H1 (cell line): ENCODE measurements around the gene CHI3L2. TPM values are rescaled to one million over a fixed set of nuclear protein-coding genes. Genes with fewer than 3 reads are reported as not detected.

Experiments used
- CTCF ChIA-PET: fragments of 300-600 bp; sonication (Branson Sonifier 250); formaldehyde crosslinking; loops from one replicate; lab custom pipeline; 2021; ENCODE audit not compliant: partially characterized antibody; lab: Charles Lee
- POLR2A ChIA-PET: fragments of 300-600 bp; sonication (Branson Sonifier 250); formaldehyde crosslinking; loops from one replicate; lab custom pipeline; 2021; ENCODE audit warnings: inconsistent platforms; ENCODE audit not compliant: partially characterized antibody; lab: Charles Lee
- DNase-seq, 2 experiments: peaks; one replicate each; pipeline versions ENCODE4 v3.0.0 to v3.0.0-alpha.2; 2010 to 2022; ENCODE audit warnings: low spot score in 2 of 2, low read depth in 1 of 2, mixed read lengths in 1 of 2
- FAIRE-seq: peaks from 2 replicates; lab custom pipeline; 2011; peaks lifted over from hg19 to GRCh38; lab: Jason Lieb, UNC
- H2AFZ ChIP-seq: 2 replicates; pipeline ENCODE4 v1.8.1; 2012; ENCODE audit warnings: low read length, inconsistent platforms
- H2AK5ac ChIP-seq: 2 replicates; pipeline ENCODE4 v1.6.1; 2013; ENCODE audit warnings: low read depth, low read length
- H2BK120ac ChIP-seq: replicated peaks from 2 replicates; pipeline ENCODE3; 2013; ENCODE audit warnings: low read depth, low read length, inconsistent platforms
- H2BK12ac ChIP-seq: 2 replicates; pipeline ENCODE4 v1.6.1; 2013; ENCODE audit warnings: low read depth, low read length
- H2BK15ac ChIP-seq: 2 replicates; pipeline ENCODE4 v1.6.1; 2013; ENCODE audit warnings: low read length
- H2BK20ac ChIP-seq: 2 replicates; pipeline ENCODE4 v1.6.1; 2013; ENCODE audit warnings: low read length
- H2BK5ac ChIP-seq: 2 replicates; pipeline ENCODE4 v1.6.1; 2013; ENCODE audit warnings: low read depth, low read length
- H3K14ac ChIP-seq: 2 replicates; pipeline ENCODE4 v1.6.1; 2013; ENCODE audit warnings: inconsistent platforms; ENCODE audit not compliant: insufficient read length
- H3K18ac ChIP-seq: 2 replicates; pipeline ENCODE4 v1.6.1; 2013; ENCODE audit warnings: low read length; ENCODE audit errors: extremely low read depth
- H3K23ac ChIP-seq: 2 replicates; pipeline ENCODE4 v1.6.1; 2013; ENCODE audit warnings: inconsistent platforms; ENCODE audit not compliant: insufficient read length
- H3K23me2 ChIP-seq: 2 replicates; pipeline ENCODE4 v1.6.1; 2013; ENCODE audit warnings: low read depth, low read length
- H3K27ac ChIP-seq: 2 replicates; pipeline ENCODE4 v1.6.1; 2011; ENCODE audit warnings: low read depth, low read length, inconsistent platforms
- H3K27me3 ChIP-seq, 4 experiments: replicated peaks in 1 of 4; 1 replicate in 1 of 4; 2 replicates in 3 of 4; pipeline versions ENCODE4 v1.6.1 to v1.8.1; 2011 to 2013; ENCODE audit warnings: low read length in 3 of 4, mild to moderate bottlenecking in 3 of 4, inconsistent platforms in 2 of 4, mixed read lengths in 2 of 4, moderate library complexity in 1 of 4; ENCODE audit not compliant: control insufficient read depth in 3 of 4, insufficient read depth in 3 of 4; ENCODE audit errors: extremely low read depth in 1 of 4
- H3K36me3 ChIP-seq, 4 experiments: 2 replicates each; pipeline versions ENCODE4 v1.6.1 to v1.8.1; 2011 to 2013; ENCODE audit warnings: mild to moderate bottlenecking in 4 of 4, low read length in 3 of 4, moderate library complexity in 2 of 4, control low read depth in 1 of 4, inconsistent platforms in 1 of 4; ENCODE audit not compliant: insufficient read depth in 4 of 4, control insufficient read depth in 2 of 4
- H3K4ac ChIP-seq: replicated peaks from 2 replicates; pipeline ENCODE3; 2013; ENCODE audit warnings: low read length, low read depth, mixed read lengths, inconsistent platforms; ENCODE audit not compliant: insufficient read length
- H3K4me1 ChIP-seq, 4 experiments: replicated peaks in 1 of 4; 1 replicate in 1 of 4; 2 replicates in 3 of 4; pipeline versions ENCODE4 v1.6.1 to v1.8.1; 2011 to 2013; ENCODE audit warnings: low read length in 3 of 4, inconsistent platforms in 2 of 4, mixed read lengths in 1 of 4; ENCODE audit not compliant: insufficient read depth in 4 of 4, control insufficient read depth in 3 of 4
- H3K4me2 ChIP-seq, 2 experiments: 2 replicates each; pipeline versions ENCODE4 v1.6.1 to v1.8.1; 2011 to 2013; ENCODE audit warnings: low read depth in 2 of 2, low read length in 2 of 2, control low read depth in 1 of 2, inconsistent platforms in 1 of 2, mild to moderate bottlenecking in 1 of 2; ENCODE audit not compliant: insufficient read depth in 1 of 2
- H3K4me3 ChIP-seq, 4 experiments: fragments of 200-600, 300-600 bp in 1 of 4; sonication (generic), shearing (Covaris generic), sonication (Bioruptor Twin) in 1 of 4; 2 replicates each; pipeline versions ENCODE4 v1.5.1 to v1.8.1; 2011 to 2016; ENCODE audit warnings: low read length in 4 of 4, low read depth in 3 of 4, control low read depth in 2 of 4, inconsistent platforms in 2 of 4, mild to moderate bottlenecking in 2 of 4, mixed read lengths in 1 of 4, moderate library complexity in 1 of 4; ENCODE audit not compliant: insufficient read depth in 2 of 4; ENCODE audit errors: extremely low read depth in 1 of 4
- H3K56ac ChIP-seq: replicated peaks from 2 replicates; pipeline ENCODE3; 2013; ENCODE audit warnings: low read depth, mild to moderate bottlenecking, mixed read lengths, low read length, inconsistent platforms; ENCODE audit not compliant: insufficient read length
- H3K79me1 ChIP-seq: 2 replicates; pipeline ENCODE4 v1.6.1; 2013; ENCODE audit warnings: low read depth, low read length, control low read depth
- H3K79me2 ChIP-seq, 2 experiments: 2 replicates each; pipeline versions ENCODE4 v1.6.1 to v1.8.1; 2012 to 2013; ENCODE audit warnings: low read length in 2 of 2, mild to moderate bottlenecking in 2 of 2, inconsistent platforms in 1 of 2; ENCODE audit not compliant: insufficient read depth in 2 of 2, control insufficient read depth in 1 of 2
- H3K9ac ChIP-seq, 4 experiments: replicated peaks in 1 of 4; 1 replicate in 1 of 4; 2 replicates in 3 of 4; pipeline versions ENCODE4 v1.6.1 to v1.8.1; 2011 to 2013; ENCODE audit warnings: low read depth in 3 of 4, low read length in 3 of 4, control low read depth in 2 of 4, mild to moderate bottlenecking in 2 of 4, moderate library complexity in 2 of 4, inconsistent platforms in 1 of 4; ENCODE audit errors: extremely low read depth in 1 of 4
- H3K9me3 ChIP-seq, 2 experiments: 2 replicates each; pipeline versions ENCODE4 v1.6.1 to v1.8.1; 2012 to 2013; ENCODE audit warnings: mild to moderate bottlenecking in 2 of 2, moderate library complexity in 2 of 2, control low read depth in 1 of 2, inconsistent platforms in 1 of 2, low read depth in 1 of 2, low read length in 1 of 2, mixed read lengths in 1 of 2; ENCODE audit not compliant: insufficient read depth in 2 of 2
- H4K20me1 ChIP-seq, 2 experiments: replicated peaks in 1 of 2; 2 replicates each; pipeline versions ENCODE3 to v1.8.1; 2011 to 2013; ENCODE audit warnings: inconsistent platforms in 2 of 2, low read length in 2 of 2, mild to moderate bottlenecking in 1 of 2; ENCODE audit not compliant: insufficient read depth in 2 of 2, control insufficient read depth in 1 of 2
- H4K5ac ChIP-seq: 2 replicates; pipeline ENCODE4 v1.6.1; 2013; ENCODE audit warnings: low read length, low read depth, mixed read lengths, inconsistent platforms; ENCODE audit not compliant: insufficient read length
- H4K8ac ChIP-seq: 2 replicates; pipeline ENCODE4 v1.8.0; 2013; ENCODE audit warnings: mild to moderate bottlenecking, moderate library complexity, low read length, inconsistent platforms; ENCODE audit not compliant: insufficient read depth; ENCODE audit errors: extremely low read depth
- H4K91ac ChIP-seq: replicated peaks from 2 replicates; pipeline ENCODE3; 2013; ENCODE audit warnings: low read length, mixed read lengths, inconsistent platforms; ENCODE audit not compliant: insufficient read length
- ASH2L ChIP-seq: fragments of 200-600, 300-600 bp; sonication (generic); IDR thresholded peaks from one replicate; pipeline ENCODE4 v1.7.1; 2017; ENCODE audit warnings: low read length
- ATF2 ChIP-seq: IDR thresholded peaks from 2 replicates; pipeline ENCODE4 v1.6.1; 2012; ENCODE audit warnings: low read length, inconsistent platforms
- WGBS, 2 experiments: shearing (Covaris generic) in 1 of 2; methylation state at CpG; one replicate each; pipeline versions ENCODE4 v1.1.6 to v1.1.7; 2013 to 2015; ENCODE audit warnings: low lambda C conversion rate in 2 of 2, mixed read lengths in 2 of 2, inconsistent platforms in 1 of 2, low coverage in 1 of 2, missing lambda C conversion rate in 1 of 2; ENCODE audit not compliant: insufficient replicate concordance in 2 of 2, insufficient coverage in 1 of 2, insufficient read length in 1 of 2; ENCODE audit errors: extremely low coverage in 1 of 2, missing lambda C conversion rate in 1 of 2; 5-methylcytosine and 5-hydroxymethylcytosine counted together
- polyA plus RNA-seq, 7 experiments: library from polyadenylated mRNA; depleted of rRNA in 3 of 7; stranded (reverse) in 5 of 7; unstranded in 2 of 7; fragments of >200 nt in 5 of 7; fragments of 200-250 nt in 2 of 7; gene quantifications; 1 replicate in 5 of 7; 2 replicates in 1 of 7; 4 replicates in 1 of 7; pipeline versions ENCODE4 v1.2.1 to v1.2.3, GENCODE V29; 2011 to 2013; ENCODE audit warnings: missing spikeins in 2 of 7, mixed read lengths in 2 of 7
- total RNA-seq: library from RNA; stranded (reverse); fragmentation: NEBNext Ultra II Directional; extraction: Animal tissue kit (Norgen Biotek cat#: 25700); gene quantifications from 2 replicates; pipeline ENCODE4 v1.2.1, GENCODE V29; 2021

The CHI3L2 gene
- total and polyA plus RNA-seq, 2 of the 8 experiments (the other 6 are each of a cell fraction or from before 2014, with no cell fraction given): not detected

DNA sequence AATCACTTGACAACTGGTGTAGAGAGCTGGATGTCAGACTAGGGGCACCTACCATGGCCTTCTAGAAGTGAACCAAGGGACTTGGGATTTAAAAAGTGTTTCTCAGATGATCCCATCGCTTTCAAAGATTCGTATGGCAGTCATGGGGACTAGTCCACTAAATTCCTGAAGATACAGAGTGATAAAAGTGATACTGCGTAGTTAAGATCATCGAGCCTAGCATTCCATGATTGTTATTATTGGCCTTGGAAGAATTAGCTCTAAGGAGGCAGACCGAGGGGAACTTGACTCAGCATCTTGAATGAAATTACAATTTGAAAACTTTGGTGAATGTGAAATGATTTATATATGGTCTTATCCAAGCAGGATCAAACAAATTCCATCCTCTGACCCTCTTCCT is 61.9 kb downstream of the CHI3L2 start:
- H2BK15ac ChIP-seq: no peak overlapping the region
- H3K36me3 ChIP-seq: no peaks in the 10 kb centered on the region
- no peaks in the 10 kb centered on the region for H3K79me1 ChIP-seq
- H2AK5ac ChIP-seq: no peak overlapping the region
- H2BK20ac ChIP-seq: no peak overlapping the region
- H3K23me2 ChIP-seq: no peaks in the 10 kb centered on the region
- H3K56ac ChIP-seq: no peak overlapping the region
- H2BK12ac ChIP-seq: no peak overlapping the region
- H3K79me2 ChIP-seq: no peaks in the 10 kb centered on the region
- H3K27me3 ChIP-seq: no peaks in the 10 kb centered on the region
- WGBS, 2 experiments: 56% methylated on average over 5 of the region's 5 CpGs; no CpG with 5 or more reads in 1 of the 2 experiments
- no peak overlapping the region for H3K14ac ChIP-seq
- H4K8ac ChIP-seq: no peak overlapping the region
- H2AFZ ChIP-seq: no peak overlapping the region
- H4K20me1 ChIP-seq: no peaks in the 10 kb centered on the region
- no peak overlapping the region for H3K4me3 ChIP-seq
- no peak overlapping the region for H3K27ac ChIP-seq
- no peaks in the 10 kb centered on the region for H3K4me1 ChIP-seq
- ChIA-PET POLR2A (interaction anchor here (0.8 kb wide), 1 partner anchor 150 kb away, joined by 3 read pairs; no protein-coding TSS in a partner anchor), CTCF (interaction anchor here (0.6 to 3.0 kb wide), 4 partner anchors 18 to 161 kb away, joined by 3 to 11 read pairs (median 3); no protein-coding TSS in a partner anchor)
- no peak overlapping the region for H4K91ac ChIP-seq
- no peak overlapping the region for H2BK5ac ChIP-seq
- FAIRE-seq (no peak), DNase-seq (no peak)
- no peak overlapping the region for H3K18ac ChIP-seq
- no peak overlapping the region for H4K5ac ChIP-seq
- no peak overlapping the region for H3K4me2 ChIP-seq
- no peak overlapping the region for H3K23ac ChIP-seq
- no peak overlapping the region for H2BK120ac ChIP-seq
- no peaks in the 10 kb centered on the region for H3K9me3 ChIP-seq
- no peak overlapping the region for H3K9ac ChIP-seq
- no peak for TF ChIP-seq ASH2L
- no peak for TF ChIP-seq ATF2
- no peak overlapping the region for H3K4ac ChIP-seq
